Gastroesophageal sphincter (tissue), 3 donors: ENCODE measurements around the gene HPN.

ENCODE experiments used
- EP300 ChIP-seq: sonication (generic); formaldehyde crosslinking; IDR thresholded peaks from one replicate; pipeline ENCODE4 v1.6.1; 2017; ENCODE audit warnings: antibody characterized with exemption, mild to moderate bottlenecking
- POLR2A ChIP-seq, 2 donors: fragments of 450-650 bp; IDR thresholded peaks; one replicate each; pipeline ENCODE4 v1.6.1; 2017; ENCODE audit warnings: antibody characterized with exemption in 2 of 2, mild to moderate bottlenecking in 2 of 2, moderate library complexity in 1 of 2
- POLR2AphosphoS5 ChIP-seq: sonication (generic); formaldehyde crosslinking; IDR thresholded peaks from one replicate; pipeline ENCODE4 v1.6.1; 2017; ENCODE audit warnings: antibody characterized with exemption
- TF ChIP-seq, protein P1 (sequence below), 4 experiments: fragments of 200-600 bp in 2 of 4; fragments of 450-650 bp in 2 of 4; sonication (generic) in 1 of 4; IDR thresholded peaks; one replicate each; pipeline ENCODE4 v1.5.1; 2017 to 2019; ENCODE audit warnings: antibody characterized with exemption in 4 of 4, mild to moderate bottlenecking in 2 of 4, moderate library complexity in 2 of 4

DNA sequence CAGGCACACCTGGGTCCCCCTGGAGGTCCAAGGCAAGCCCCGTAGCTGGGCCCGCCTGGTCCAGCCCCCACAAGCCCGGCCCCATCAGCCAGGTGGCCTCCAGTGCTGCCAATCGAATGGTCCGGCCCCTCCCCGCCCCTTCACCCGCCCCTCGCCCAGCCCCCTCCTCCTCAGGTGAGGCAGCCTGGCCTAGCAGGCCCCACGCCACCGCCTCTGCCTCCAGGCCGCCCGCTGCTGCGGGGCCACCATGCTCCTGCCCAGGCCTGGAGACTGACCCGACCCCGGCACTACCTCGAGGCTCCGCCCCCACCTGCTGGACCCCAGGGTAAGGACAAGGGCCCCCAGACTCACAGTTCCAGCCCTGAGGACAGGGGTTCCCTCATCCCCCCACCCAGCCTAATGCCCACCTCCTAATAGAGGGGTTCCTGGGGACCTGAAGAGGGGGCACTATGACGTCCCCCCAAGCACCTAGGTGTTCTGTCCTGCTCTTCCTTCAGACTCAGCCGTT is at the start of gene HPN:
- TF ChIP-seq POLR2A (IDR thresholded peaks at IDR 0.05), result no peak
- TF ChIP-seq, protein P1, sequence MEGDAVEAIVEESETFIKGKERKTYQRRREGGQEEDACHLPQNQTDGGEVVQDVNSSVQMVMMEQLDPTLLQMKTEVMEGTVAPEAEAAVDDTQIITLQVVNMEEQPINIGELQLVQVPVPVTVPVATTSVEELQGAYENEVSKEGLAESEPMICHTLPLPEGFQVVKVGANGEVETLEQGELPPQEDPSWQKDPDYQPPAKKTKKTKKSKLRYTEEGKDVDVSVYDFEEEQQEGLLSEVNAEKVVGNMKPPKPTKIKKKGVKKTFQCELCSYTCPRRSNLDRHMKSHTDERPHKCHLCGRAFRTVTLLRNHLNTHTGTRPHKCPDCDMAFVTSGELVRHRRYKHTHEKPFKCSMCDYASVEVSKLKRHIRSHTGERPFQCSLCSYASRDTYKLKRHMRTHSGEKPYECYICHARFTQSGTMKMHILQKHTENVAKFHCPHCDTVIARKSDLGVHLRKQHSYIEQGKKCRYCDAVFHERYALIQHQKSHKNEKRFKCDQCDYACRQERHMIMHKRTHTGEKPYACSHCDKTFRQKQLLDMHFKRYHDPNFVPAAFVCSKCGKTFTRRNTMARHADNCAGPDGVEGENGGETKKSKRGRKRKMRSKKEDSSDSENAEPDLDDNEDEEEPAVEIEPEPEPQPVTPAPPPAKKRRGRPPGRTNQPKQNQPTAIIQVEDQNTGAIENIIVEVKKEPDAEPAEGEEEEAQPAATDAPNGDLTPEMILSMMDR (IDR thresholded peaks at IDR 0.05), result no peak
- no peak for TF ChIP-seq POLR2AphosphoS5
- no peak for TF ChIP-seq EP300
